Measurements from ENCODE around the gene OGN. TPM values are rescaled to one million over a fixed set of nuclear protein-coding genes. Genes with fewer than 3 reads are reported as not detected.

Gene OGN
- total RNA-seq, 1 experiment from 2014 or later, result not detected

DNA sequence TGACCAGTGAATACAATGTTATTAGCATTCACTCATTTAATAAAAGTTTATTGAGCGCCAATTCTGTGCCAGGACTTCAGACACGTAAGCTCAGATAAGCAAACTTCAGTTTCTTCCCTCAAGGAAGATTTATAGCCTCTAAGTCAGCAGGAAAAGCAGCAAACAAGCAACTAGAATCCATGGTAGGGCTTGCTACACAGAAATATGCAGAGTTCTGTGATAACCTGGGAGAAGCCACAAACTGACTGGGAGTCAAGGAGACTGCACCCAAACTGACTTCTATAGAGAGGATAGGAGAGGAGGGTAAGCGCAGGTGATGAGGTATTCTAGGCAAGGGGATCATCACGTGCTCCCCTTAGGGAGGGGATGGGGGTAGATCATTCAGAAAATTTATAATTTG, 1.4 kb upstream of the OGN start:
- no peak for DNase-seq (ENCODE audit: low spot score)

GRCh38 chr9:92402826-92403745, 1.3 kb downstream of the OGN start:
- no peak for DNase-seq (ENCODE audit: low spot score)

GRCh38 chr9:92402360-92402759, 2.0 kb downstream of the OGN start:
- DNase-seq (ENCODE audit: low spot score), result no peak

- no peak for DNase-seq (ENCODE audit: low spot score)
Measured at GRCh38 chr9:92397853-92398252, 6.5 kb downstream of the OGN start.

DNA sequence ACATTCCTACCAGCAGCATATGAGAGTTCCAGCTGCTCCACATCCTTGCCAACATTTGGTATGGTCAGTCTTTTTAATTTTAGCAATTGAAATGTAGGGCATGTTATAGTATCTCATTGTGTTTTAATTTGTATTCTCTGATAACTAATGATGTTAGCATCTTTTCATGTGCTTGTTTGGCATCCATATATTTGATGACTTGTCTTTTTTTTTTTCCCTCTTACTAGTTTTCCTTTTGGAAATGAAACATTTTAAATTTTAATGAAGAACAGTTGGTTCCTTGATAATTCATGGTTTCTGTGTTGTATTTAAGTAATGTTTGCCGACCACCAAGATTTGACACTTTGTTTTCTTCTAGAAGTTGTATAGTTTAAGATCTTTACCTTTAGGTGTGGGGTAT, 8.8 kb downstream of the OGN start:
- DNase-seq (ENCODE audit: low spot score), result no peak

- DNase-seq (ENCODE audit: low spot score), result no peak
Measured at GRCh38 chr9:92393686-92394085, 10.7 kb downstream of the OGN start.

GRCh38 chr9:92392690-92393089, 11.7 kb downstream of the OGN start:
- DNase-seq (ENCODE audit: low spot score), result no peak

- no peak for DNase-seq (ENCODE audit: low spot score)
Measured at GRCh38 chr9:92385953-92386352, 18.4 kb downstream of the OGN start.

GRCh38 chr9:92385477-92385876, 18.9 kb downstream of the OGN start:
- DNase-seq (ENCODE audit: low spot score), result no peak

DNA sequence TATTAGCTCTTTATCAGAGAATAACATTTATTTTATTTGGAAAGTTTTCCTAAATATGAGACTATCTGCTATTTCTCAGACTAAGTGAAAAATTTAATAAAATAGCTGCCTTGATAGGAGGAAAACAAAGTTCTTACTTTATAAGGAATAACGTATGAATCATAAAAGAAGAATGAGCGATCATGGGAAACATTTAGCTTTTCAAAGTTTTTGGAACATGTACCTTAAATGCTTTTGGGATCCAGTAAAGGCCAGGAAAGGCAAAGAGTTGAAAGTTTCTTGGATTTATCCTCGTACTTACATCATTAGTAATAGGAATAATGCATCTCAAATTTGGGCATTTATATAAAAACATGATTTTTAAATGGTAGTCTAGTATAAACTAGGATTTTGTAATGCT, 19.4 kb downstream of the OGN start:
- DNase-seq (ENCODE audit: low spot score), result no peak

DNA sequence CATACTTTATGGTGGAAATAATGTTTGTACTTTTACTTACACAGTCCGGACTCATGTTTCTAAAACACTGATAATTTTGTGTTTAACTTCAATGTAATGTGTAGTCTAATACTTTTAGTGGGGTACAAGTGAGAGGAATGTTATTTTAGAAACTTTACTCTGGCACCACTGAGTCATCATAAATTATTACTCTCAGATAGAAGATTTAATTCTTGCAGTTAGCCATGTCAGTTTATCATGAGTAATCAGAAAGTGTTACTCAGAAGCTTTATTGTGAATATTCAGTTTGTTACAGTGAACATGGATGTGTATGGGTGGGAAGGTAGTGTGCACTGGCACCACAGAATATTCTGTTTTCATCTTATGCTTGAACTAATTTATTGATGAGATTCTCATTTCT, 20.0 kb downstream of the OGN start:
- DNase-seq (ENCODE audit: low spot score), result no peak

DNA sequence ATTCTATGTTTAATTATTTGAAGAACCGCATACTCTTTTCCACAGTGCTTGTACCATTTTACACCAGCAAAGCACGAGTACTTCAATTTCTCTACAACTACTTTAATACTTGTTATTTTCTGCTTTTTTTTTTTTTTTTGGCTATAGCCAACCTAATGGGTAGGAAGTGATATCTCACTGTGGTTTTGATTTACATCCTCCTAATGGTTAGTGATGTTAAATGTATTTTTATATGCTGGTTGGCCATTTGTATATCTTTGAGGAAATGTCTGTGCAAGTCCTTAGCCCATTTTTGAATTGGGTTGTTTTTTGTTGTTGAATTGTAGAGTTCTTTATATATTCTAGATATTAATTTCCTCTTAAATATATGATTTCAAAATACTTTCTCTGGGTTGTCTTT, 22.6 kb downstream of the OGN start:
- DNase-seq (ENCODE audit: low spot score), result no peak

DNA sequence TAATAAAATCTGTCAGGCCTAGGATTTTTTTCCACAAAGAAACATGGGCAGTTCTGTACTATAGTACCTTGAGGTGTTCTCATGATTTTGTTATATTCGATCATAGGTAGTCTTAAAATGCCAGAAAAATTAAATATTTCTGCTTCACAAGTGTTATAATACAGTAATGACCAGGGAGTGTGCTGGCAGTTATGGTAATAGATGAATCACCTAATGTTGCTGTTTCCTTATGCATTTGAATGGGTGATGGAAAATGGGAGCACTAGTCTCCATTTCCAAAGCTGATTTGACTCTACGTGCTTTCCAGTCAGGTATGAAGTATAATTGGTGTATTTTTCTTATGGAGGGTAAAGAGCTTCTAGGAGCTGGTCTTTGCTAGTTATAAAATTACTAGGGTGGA, 23.8 kb downstream of the OGN start:
- no peak for DNase-seq (ENCODE audit: low spot score)

DNA sequence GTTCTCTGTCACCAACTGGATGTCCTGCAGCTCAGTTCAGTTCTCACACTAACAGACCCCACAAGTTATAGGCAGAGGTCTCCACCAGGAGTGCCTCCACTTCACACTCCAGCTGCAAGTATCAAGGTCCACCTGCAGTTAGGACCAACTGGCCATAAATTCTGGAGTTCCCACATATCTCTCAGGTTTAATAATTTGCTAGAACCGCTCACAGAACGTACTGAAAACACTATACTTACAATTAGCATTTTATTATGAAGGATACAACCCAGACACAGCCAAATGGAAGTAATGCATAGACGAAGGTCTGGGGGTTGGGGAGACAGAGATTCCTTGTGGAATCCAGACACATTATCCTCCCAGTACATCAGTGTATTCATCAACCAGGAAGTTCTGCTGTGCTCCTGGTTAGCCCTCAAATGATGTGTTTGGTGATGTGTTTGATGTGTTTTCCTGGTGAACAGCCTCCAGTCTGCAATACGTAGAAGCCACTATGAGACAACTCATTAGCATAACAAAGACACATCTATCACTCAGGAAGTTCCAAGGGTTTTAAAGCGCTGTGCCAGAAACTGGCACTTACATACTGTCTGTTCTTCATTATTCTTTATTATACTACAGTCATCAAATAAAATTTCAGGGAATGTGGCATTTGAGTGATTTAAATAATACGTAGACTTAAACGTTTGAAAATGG, 25.4 kb downstream of the OGN start:
- DNase-seq (ENCODE audit: low spot score), result no peak

DNA sequence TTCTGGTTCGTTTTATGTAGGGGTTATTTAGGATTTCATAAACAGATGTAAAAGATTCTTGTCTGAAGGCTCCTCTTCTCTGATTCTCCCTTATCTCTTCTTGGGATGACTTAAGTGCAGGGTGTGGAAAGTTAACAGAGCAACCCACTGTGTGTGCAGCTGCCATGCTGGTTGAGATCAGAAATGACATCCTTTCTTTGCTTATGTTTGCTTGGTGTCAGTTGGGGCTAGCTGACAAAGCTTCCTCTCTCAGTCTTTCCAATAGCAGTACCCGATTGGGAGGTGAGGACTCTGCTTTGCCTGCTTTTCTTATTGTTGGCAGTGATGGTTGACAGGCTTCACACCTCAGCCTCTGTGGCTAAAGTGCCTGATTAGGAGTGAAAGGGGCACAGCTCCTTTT, 26.5 kb downstream of the OGN start:
- DNase-seq (ENCODE audit: low spot score), result no peak

GRCh38 chr9:92373167-92373566, 31.2 kb downstream of the OGN start:
- no peak for DNase-seq (ENCODE audit: low spot score)

GRCh38 chr9:92369075-92369474, 35.3 kb downstream of the OGN start:
- DNase-seq (ENCODE audit: low spot score), result no peak

GRCh38 chr9:92360083-92360482, 44.3 kb downstream of the OGN start:
- no peak for DNase-seq (ENCODE audit: low spot score)

GRCh38 chr9:92359394-92359995, 44.9 kb downstream of the OGN start:
- DNase-seq (ENCODE audit: low spot score), result no peak

GRCh38 chr9:92353051-92353450, 51.3 kb downstream of the OGN start:
- DNase-seq (ENCODE audit: low spot score), result no peak

GRCh38 chr9:92350740-92351133, 53.6 kb downstream of the OGN start:
- no peak for DNase-seq (ENCODE audit: low spot score)

Data from HT-29 (cell line).